ENCODE measurements around the gene KMT2C. TPM values are rescaled to one million over a fixed set of nuclear protein-coding genes. Genes with fewer than 3 reads are reported as not detected.

Gene KMT2C
- polyA plus RNA-seq, 1 experiment = 16.7 TPM

- no peak for DNase-seq (ENCODE audit: low read depth, low spot score)
- Histone ChIP-seq H3K27me3 (ENCODE audit: control insufficient read depth, insufficient read depth, low read length) (no peaks in the 10 kb centered on the region), H3K4me3 (ENCODE audit: low read depth, low read length) (no peak overlapping the region), H3K9me3 (ENCODE audit: control insufficient read depth, insufficient read depth, low read length) (no peaks in the 10 kb centered on the region), H3K27ac (ENCODE audit: low read depth, low read length) (no peak overlapping the region)
- TF ChIP-seq CTCF (IDR thresholded peaks at IDR 0.05; ENCODE audit: low read depth, low read length) = no peak
- CTCF ChIA-PET = no interaction called here
- POLR2A ChIA-PET = no interaction called here
Measured at GRCh38 chr7:152162287-152162686, 273.5 kb downstream of the KMT2C start.

GRCh38 chr7:152161171-152161570 lies 274.6 kb downstream of the KMT2C start:
- Histone ChIP-seq H3K27me3 (ENCODE audit: control insufficient read depth, insufficient read depth, low read length) (no peaks in the 10 kb centered on the region), H3K27ac (ENCODE audit: low read depth, low read length) (no peak overlapping the region), H3K4me3 (ENCODE audit: low read depth, low read length) (no peak overlapping the region), H3K9me3 (ENCODE audit: control insufficient read depth, insufficient read depth, low read length) (no peaks in the 10 kb centered on the region)
- no peak for DNase-seq (ENCODE audit: low read depth, low spot score)
- ChIA-PET CTCF (interaction anchor here (0.9 to 2.1 kb wide), 2 partner anchors 15 to 499 kb away, joined by 3 to 11 read pairs; no protein-coding TSS in a partner anchor), POLR2A (interaction anchor here (0.6 kb wide), 1 partner anchor 31 kb away, joined by 3 read pairs; no protein-coding TSS in a partner anchor)
- TF ChIP-seq CTCF (IDR thresholded peaks at IDR 0.05; ENCODE audit: low read depth, low read length) = no peak

- no peak for DNase-seq (ENCODE audit: low read depth, low spot score)
- Histone ChIP-seq H3K27me3 (ENCODE audit: control insufficient read depth, insufficient read depth, low read length) (no peaks in the 10 kb centered on the region), H3K9me3 (ENCODE audit: control insufficient read depth, insufficient read depth, low read length) (no peaks in the 10 kb centered on the region), H3K4me3 (ENCODE audit: low read depth, low read length) (no peak overlapping the region), H3K27ac (ENCODE audit: low read depth, low read length) (no peak overlapping the region)
- no peak for TF ChIP-seq CTCF (IDR thresholded peaks at IDR 0.05; ENCODE audit: low read depth, low read length)
- CTCF ChIA-PET = interaction anchor here (1.5 to 2.1 kb wide), 2 partner anchors 13 to 547 kb away, joined by 3 to 11 read pairs; no protein-coding TSS in a partner anchor
- POLR2A ChIA-PET = no interaction called here
Measured at GRCh38 chr7:152158801-152159587, 276.8 kb downstream of the KMT2C start.

GRCh38 chr7:152152267-152152666 lies 283.5 kb downstream of the KMT2C start:
- Histone ChIP-seq H3K27ac (ENCODE audit: low read depth, low read length) (no peak overlapping the region), H3K9me3 (ENCODE audit: control insufficient read depth, insufficient read depth, low read length) (no peaks in the 10 kb centered on the region), H3K27me3 (ENCODE audit: control insufficient read depth, insufficient read depth, low read length) (no peaks in the 10 kb centered on the region), H3K4me3 (ENCODE audit: low read depth, low read length) (no peak overlapping the region)
- POLR2A ChIA-PET = no interaction called here
- TF ChIP-seq CTCF (IDR thresholded peaks at IDR 0.05; ENCODE audit: low read depth, low read length) = no peak
- DNase-seq (ENCODE audit: low read depth, low spot score) = no peak
- CTCF ChIA-PET = interaction anchor here (0.6 kb wide), 2 partner anchors 261 to 558 kb away, joined by 3 read pairs; no protein-coding TSS in a partner anchor

- ChIA-PET POLR2A (no interaction called here), CTCF (interaction anchor here (0.9 to 1.2 kb wide), 3 partner anchors 10 to 366 kb away, joined by 3 to 6 read pairs (median 4); no protein-coding TSS in a partner anchor)
- no peak for DNase-seq (ENCODE audit: low read depth, low spot score)
- H3K4me3 ChIP-seq (ENCODE audit: low read depth, low read length) = no peak overlapping the region
- no peaks in the 10 kb centered on the region for H3K27me3 ChIP-seq (ENCODE audit: control insufficient read depth, insufficient read depth, low read length)
- TF ChIP-seq CTCF (IDR thresholded peaks at IDR 0.05; ENCODE audit: low read depth, low read length) = no peak
- no peaks in the 10 kb centered on the region for H3K9me3 ChIP-seq (ENCODE audit: control insufficient read depth, insufficient read depth, low read length)
- H3K27ac ChIP-seq (ENCODE audit: low read depth, low read length) = no peak overlapping the region
Measured at GRCh38 chr7:152149363-152149762, 286.4 kb downstream of the KMT2C start.
